Large intestine (tissue), 12 donors: Measurements from ENCODE around the gene PKHD1. TPM values are rescaled to one million over a fixed set of nuclear protein-coding genes. Genes with fewer than 3 reads are reported as not detected.

Experiments
- DNase-seq, 2 donors: peaks; one replicate each; pipeline versions ENCODE4 v3.0.0 to v3.0.0-alpha.2; 2013
- H3K27ac ChIP-seq: one replicate; pipeline ENCODE4 v1.5.1; 2013; ENCODE audit warnings: low read length
- H3K27me3 ChIP-seq: 2 replicates; pipeline ENCODE4 v1.6.1; 2013; ENCODE audit warnings: low read length; ENCODE audit not compliant: control insufficient read depth, insufficient read depth
- H3K36me3 ChIP-seq: 2 replicates; pipeline ENCODE4 v1.6.1; 2013; ENCODE audit warnings: low read length; ENCODE audit not compliant: control insufficient read depth, insufficient read depth
- H3K4me1 ChIP-seq: one replicate; pipeline ENCODE4 v1.6.1; 2013; ENCODE audit warnings: low read length; ENCODE audit not compliant: control insufficient read depth, insufficient read depth
- H3K4me3 ChIP-seq: one replicate; pipeline ENCODE4 v1.5.1; 2013; ENCODE audit warnings: low read length
- H3K9me3 ChIP-seq: one replicate; pipeline ENCODE4 v1.6.1; 2013; ENCODE audit warnings: mild to moderate bottlenecking, low read depth, low read length, moderate library complexity; ENCODE audit not compliant: control insufficient read depth
- WGBS: methylation state at CpG from one replicate; pipeline ENCODE4 v1.1.5; 2013; ENCODE audit warnings: low lambda C conversion rate; ENCODE audit not compliant: insufficient coverage; 5-methylcytosine and 5-hydroxymethylcytosine counted together
- long read RNA-seq, 11 donors: transcript quantifications; one replicate each; lab custom pipeline, GENCODE V29; 2026
- polyA plus RNA-seq: library from polyadenylated mRNA; unstranded; fragments of 120-200 nt; gene quantifications from one replicate; pipeline ENCODE4 v1.2.1, GENCODE V29; 2013

The PKHD1 gene
- 0.36 TPM for polyA plus RNA-seq
- long read RNA-seq, donor 1 = 0 reads
- long read RNA-seq, donor 2 = 0 reads
- long read RNA-seq, donor 3 = 0 reads
- long read RNA-seq, donor 4 = 0 reads
- long read RNA-seq, donor 5 = 0 reads
- long read RNA-seq, donor 6 = 0 reads
- long read RNA-seq, donor 7 = 0 reads
- long read RNA-seq, donor 8 = 0 reads
- long read RNA-seq, donor 9 = 0 reads
- long read RNA-seq, donor 10 = 0 reads
- long read RNA-seq, donor 11 = 0 reads

GRCh38 chr6:52087498-52087999 is at the start of gene PKHD1:
Gene PKHD1 (minus strand): TSS chr6:52087613. CDS start chr6:52084933, 2,680 bp downstream.
- no peaks in the 10 kb centered on the region for H3K4me1 ChIP-seq
- no CpG with 5 or more reads among the region's 7 CpGs for WGBS
- peak within 1 kb of the TSS; percentile 29 for H3K4me3 ChIP-seq
- H3K27ac ChIP-seq = peak within 1 kb of the TSS; percentile 60
- no peaks in the 10 kb centered on the region for H3K27me3 ChIP-seq
- H3K36me3 ChIP-seq = no peaks in the 10 kb centered on the region
- no peaks in the 10 kb centered on the region for H3K9me3 ChIP-seq
- peak; percentile 70 to 85 for DNase-seq

- 100% methylated on average over 1 of the region's 12 CpGs for WGBS
- H3K36me3 ChIP-seq = no peaks in the 10 kb centered on the region
- H3K9me3 ChIP-seq = no peaks in the 10 kb centered on the region
- no peaks in the 10 kb centered on the region for H3K4me1 ChIP-seq
- no peak overlapping the region for H3K4me3 ChIP-seq
- DNase-seq = no peak
- H3K27ac ChIP-seq = no peak overlapping the region
- no peaks in the 10 kb centered on the region for H3K27me3 ChIP-seq
Observed at GRCh38 chr6:52136934-52137467, 49.6 kb upstream of the PKHD1 start.

- Histone ChIP-seq H3K4me3 (no peak overlapping the region), H3K9me3 (no peaks in the 10 kb centered on the region), H3K27me3 (no peaks in the 10 kb centered on the region), H3K36me3 (no peaks in the 10 kb centered on the region), H3K27ac (no peak overlapping the region), H3K4me1 (no peaks in the 10 kb centered on the region)
- 49% methylated on average over 2 of the region's 4 CpGs for WGBS
- no peak for DNase-seq
Observed at GRCh38 chr6:52136055-52136454, 48.6 kb upstream of the PKHD1 start.

- Histone ChIP-seq H3K27me3 (no peaks in the 10 kb centered on the region), H3K4me3 (no peak overlapping the region), H3K4me1 (no peaks in the 10 kb centered on the region), H3K9me3 (no peaks in the 10 kb centered on the region), H3K27ac (no peak overlapping the region), H3K36me3 (no peaks in the 10 kb centered on the region)
- 93% methylated on average over 3 of the region's 4 CpGs for WGBS
- no peak for DNase-seq
Observed at GRCh38 chr6:52135217-52135616, 47.8 kb upstream of the PKHD1 start.

GRCh38 chr6:52134011-52134410 is 46.6 kb upstream of the PKHD1 start:
- H3K36me3 ChIP-seq = no peaks in the 10 kb centered on the region
- DNase-seq = no peak
- no peak overlapping the region for H3K27ac ChIP-seq
- H3K4me1 ChIP-seq = no peaks in the 10 kb centered on the region
- no peaks in the 10 kb centered on the region for H3K27me3 ChIP-seq
- H3K4me3 ChIP-seq = no peak overlapping the region
- 93% methylated on average over 3 of the region's 3 CpGs for WGBS
- no peaks in the 10 kb centered on the region for H3K9me3 ChIP-seq

GRCh38 chr6:52133324-52133723 is 45.9 kb upstream of the PKHD1 start:
- Histone ChIP-seq H3K36me3 (no peaks in the 10 kb centered on the region), H3K9me3 (no peaks in the 10 kb centered on the region), H3K4me1 (no peaks in the 10 kb centered on the region), H3K4me3 (no peak overlapping the region), H3K27me3 (no peaks in the 10 kb centered on the region), H3K27ac (no peak overlapping the region)
- no CpG with 5 or more reads among the region's 2 CpGs for WGBS
- DNase-seq = no peak

- H3K36me3 ChIP-seq = no peaks in the 10 kb centered on the region
- H3K4me3 ChIP-seq = no peak overlapping the region
- H3K9me3 ChIP-seq = no peaks in the 10 kb centered on the region
- no peaks in the 10 kb centered on the region for H3K4me1 ChIP-seq
- WGBS = no CpG with 5 or more reads among the region's 2 CpGs
- no peak for DNase-seq
- H3K27ac ChIP-seq = no peak overlapping the region
- H3K27me3 ChIP-seq = no peaks in the 10 kb centered on the region
Observed at GRCh38 chr6:52132292-52132691, 44.9 kb upstream of the PKHD1 start.

GRCh38 chr6:52130440-52130839 is 43.0 kb upstream of the PKHD1 start:
- no CpG with 5 or more reads among the region's 1 CpG for WGBS
- H3K9me3 ChIP-seq = no peaks in the 10 kb centered on the region
- no peaks in the 10 kb centered on the region for H3K27me3 ChIP-seq
- no peak for DNase-seq
- peaks cover 9% of the 10 kb centered on the region for H3K4me1 ChIP-seq
- no peak overlapping the region for H3K4me3 ChIP-seq
- no peak overlapping the region for H3K27ac ChIP-seq
- H3K36me3 ChIP-seq = no peaks in the 10 kb centered on the region

GRCh38 chr6:52127957-52128356 is 40.5 kb upstream of the PKHD1 start:
- Histone ChIP-seq H3K27me3 (no peaks in the 10 kb centered on the region), H3K4me3 (no peak overlapping the region), H3K4me1 (peaks cover 19% of the 10 kb centered on the region), H3K9me3 (no peaks in the 10 kb centered on the region), H3K27ac (no peak overlapping the region), H3K36me3 (no peaks in the 10 kb centered on the region)
- WGBS = no CpG with 5 or more reads among the region's 4 CpGs
- DNase-seq = no peak

- H3K27ac ChIP-seq = no peak overlapping the region
- H3K4me3 ChIP-seq = no peak overlapping the region
- H3K36me3 ChIP-seq = no peaks in the 10 kb centered on the region
- DNase-seq = no peak
- no peaks in the 10 kb centered on the region for H3K9me3 ChIP-seq
- H3K4me1 ChIP-seq = peaks cover 19% of the 10 kb centered on the region
- no peaks in the 10 kb centered on the region for H3K27me3 ChIP-seq
Observed at GRCh38 chr6:52126231-52126630, 38.8 kb upstream of the PKHD1 start.

GRCh38 chr6:52125572-52125971 is 38.2 kb upstream of the PKHD1 start:
- Histone ChIP-seq H3K27ac (peak overlapping the region; percentile 32), H3K36me3 (no peaks in the 10 kb centered on the region), H3K9me3 (no peaks in the 10 kb centered on the region), H3K27me3 (no peaks in the 10 kb centered on the region), H3K4me1 (peaks cover 19% of the 10 kb centered on the region), H3K4me3 (no peak overlapping the region)
- DNase-seq = no peak
- WGBS = no CpG with 5 or more reads among the region's 1 CpG
